GM23248 (cell line): Measurements from ENCODE around the gene ARGFX. TPM values are rescaled to one million over a fixed set of nuclear protein-coding genes. Genes with fewer than 3 reads are reported as not detected.

Experiments used
- DNase-seq: peaks from one replicate; pipeline ENCODE4 v3.0.0-alpha.2; 2015
- H2AFZ ChIP-seq: fragments of 200-600 bp; sonication (generic); 2 replicates; pipeline ENCODE4 v1.6.1; 2016; ENCODE audit warnings: antibody characterized with exemption
- H3F3A ChIP-seq: fragments of 200-600 bp; sonication (generic); 2 replicates; pipeline ENCODE4 v1.6.1; 2016; ENCODE audit warnings: mild to moderate bottlenecking, antibody characterized with exemption, mixed run types; ENCODE audit not compliant: insufficient read depth
- H3K27ac ChIP-seq: fragments of 200-600 bp; sonication (generic); 2 replicates; pipeline ENCODE4 v1.5.1; 2016; ENCODE audit warnings: mild to moderate bottlenecking
- H3K27me3 ChIP-seq: fragments of 200-600 bp; sonication (generic); replicated peaks from 2 replicates; pipeline ENCODE4 v1.6.1; 2016; ENCODE audit warnings: mild to moderate bottlenecking; ENCODE audit not compliant: insufficient read depth
- H3K36me3 ChIP-seq: fragments of 200-600 bp; sonication (generic); 2 replicates; pipeline ENCODE4 v1.6.1; 2016; ENCODE audit warnings: low read depth, mild to moderate bottlenecking
- H3K4me1 ChIP-seq: fragments of 200-600 bp; sonication (generic); 2 replicates; pipeline ENCODE4 v1.6.1; 2016; ENCODE audit warnings: mild to moderate bottlenecking; ENCODE audit not compliant: insufficient read depth
- H3K4me2 ChIP-seq: fragments of 200-600 bp; sonication (generic); one replicate; pipeline ENCODE4 v1.6.1; 2016; ENCODE audit warnings: mild to moderate bottlenecking; ENCODE audit not compliant: unreplicated experiment
- H3K4me3 ChIP-seq: fragments of 200-600 bp; sonication (generic); 2 replicates; pipeline ENCODE4 v1.5.1; 2016; ENCODE audit warnings: mild to moderate bottlenecking
- H3K79me2 ChIP-seq: fragments of 200-600 bp; sonication (generic); 2 replicates; pipeline ENCODE4 v1.6.1; 2016; ENCODE audit warnings: mild to moderate bottlenecking; ENCODE audit not compliant: insufficient read depth
- H3K9ac ChIP-seq: fragments of 200-600 bp; sonication (generic); 2 replicates; pipeline ENCODE4 v1.6.1; 2016; ENCODE audit warnings: mild to moderate bottlenecking
- H3K9me2 ChIP-seq: fragments of 200-600 bp; sonication (generic); 2 replicates; pipeline ENCODE4 v1.6.1; 2016; ENCODE audit warnings: mixed run types, mild to moderate bottlenecking, moderate library complexity; ENCODE audit not compliant: insufficient read depth
- H3K9me3 ChIP-seq: fragments of 200-600 bp; sonication (generic); one replicate; pipeline ENCODE4 v1.6.1; 2017; ENCODE audit warnings: low read depth
- H4K20me1 ChIP-seq: fragments of 200-600 bp; sonication (generic); 2 replicates; pipeline ENCODE4 v1.6.0; 2016; ENCODE audit not compliant: insufficient read depth
- EZH2 ChIP-seq: fragments of 200-600 bp; sonication (generic); IDR thresholded peaks from 2 replicates; pipeline ENCODE4 v1.6.1; 2018; ENCODE audit warnings: antibody characterized with exemption, mild to moderate bottlenecking; ENCODE audit not compliant: insufficient read depth, poor library complexity, severe bottlenecking
- EZH2phosphoT487 ChIP-seq: fragments of 200-600 bp; sonication (generic); IDR thresholded peaks from 2 replicates; pipeline ENCODE4 v1.6.1; 2018; ENCODE audit warnings: antibody characterized with exemption, moderate library complexity, mild to moderate bottlenecking, low read depth; ENCODE audit not compliant: insufficient read depth
- WGBS, 2 experiments: methylation state at CpG; one replicate each; pipeline ENCODE4 v1.1.6; 2015 to 2017; ENCODE audit warnings: low lambda C conversion rate in 2 of 2, low coverage in 1 of 2; ENCODE audit errors: missing lambda C conversion rate in 2 of 2; 5-methylcytosine and 5-hydroxymethylcytosine counted together
- in situ Hi-C: fragments of 300-500 bp; cut with MboI; formaldehyde crosslinking; loops from 2 replicates; pipeline ENCODE4 v1.15.0; 2020
- polyA plus RNA-seq: library from polyadenylated mRNA; unstranded; fragments of >200 nt; fragmentation: Nextera tagmentation; extraction: Ambion mirVana; gene quantifications from 2 replicates; pipeline ENCODE4 v1.2.1, GENCODE V29; 2016
- total RNA-seq: library from RNA; depleted of rRNA; stranded (reverse); fragments of >200 nt; shearing (Covaris generic); gene quantifications from 2 replicates; pipeline ENCODE4 v1.2.3, GENCODE V29; 2014

Gene ARGFX
- total and polyA plus RNA-seq, 2 experiments from 2014 or later = not detected

- in situ Hi-C loops = no loop called here
Measured at GRCh38 chr3:121531269-121531668, 36.5 kb upstream of the ARGFX start.

GRCh38 chr3:121542924-121543323, 24.8 kb upstream of the ARGFX start:
- no peaks in the 10 kb centered on the region for H3K9me3 ChIP-seq
- H3K4me2 ChIP-seq = no peak overlapping the region
- H3K27ac ChIP-seq = no peak overlapping the region
- in situ Hi-C loops = no loop called here
- peaks cover 27% of the 10 kb centered on the region for H3K79me2 ChIP-seq
- no peak overlapping the region for H3K9ac ChIP-seq
- no peaks in the 10 kb centered on the region for H3K36me3 ChIP-seq
- no peak overlapping the region for H3K4me3 ChIP-seq
- H3K27me3 ChIP-seq = no peaks in the 10 kb centered on the region
- no peaks in the 10 kb centered on the region; the same call in 1 of the 2 replicates for H3F3A ChIP-seq
- no peaks in the 10 kb centered on the region for H3K9me2 ChIP-seq
- no peaks in the 10 kb centered on the region for H4K20me1 ChIP-seq
- H3K4me1 ChIP-seq = peaks cover 6% of the 10 kb centered on the region; the same call in 1 of the 2 replicates
- TF ChIP-seq EZH2phosphoT487 = no peak
- TF ChIP-seq EZH2 = no peak
- no peak overlapping the region for H2AFZ ChIP-seq
- DNase-seq = peak; percentile 9

More at GRCh38 chr3:121531269-121531668, 36.5 kb upstream of the ARGFX start:
- Histone ChIP-seq H3K4me1 (no peaks in the 10 kb centered on the region), H3K36me3 (no peaks in the 10 kb centered on the region), H3K9me2 (no peaks in the 10 kb centered on the region), H3K27ac (no peak overlapping the region), H4K20me1 (no peaks in the 10 kb centered on the region), H3K4me3 (no peak overlapping the region), H3K9me3 (no peaks in the 10 kb centered on the region), H3K79me2 (no peaks in the 10 kb centered on the region), H3F3A (no peaks in the 10 kb centered on the region), H3K4me2 (no peak overlapping the region), H2AFZ (peak overlapping the region; percentile 38), H3K9ac (no peak overlapping the region), H3K27me3 (no peaks in the 10 kb centered on the region)
- DNase-seq = no peak
- no peak for TF ChIP-seq EZH2phosphoT487
- no peak for TF ChIP-seq EZH2

GRCh38 chr3:121545049-121545573, 22.6 kb upstream of the ARGFX start:
- WGBS, 2 experiments = 1 to 2% methylated on average over 18 of the region's 18 CpGs
- peak overlapping the region; percentile 18 for H3K27ac ChIP-seq

GRCh38 chr3:121545574-121546455, 21.9 kb upstream of the ARGFX start, which contains the start of gene POLQ:
Gene POLQ, minus strand, starts transcription at chr3:121545988. Its CDS starts 111 bp downstream, at chr3:121545877.
- Histone ChIP-seq H3K9ac (peak within 1 kb of the TSS; percentile 77), H3K4me3 (peak within 1 kb of the TSS; percentile 91), H3K9me2 (no peaks in the 10 kb centered on the region), H4K20me1 (no peaks in the 10 kb centered on the region), H3K79me2 (peaks cover 27% of the 10 kb centered on the region), H3K27me3 (no peaks in the 10 kb centered on the region), H3K9me3 (no peaks in the 10 kb centered on the region), H3K36me3 (no peaks in the 10 kb centered on the region), H3F3A (no peaks in the 10 kb centered on the region; the same call in 1 of the 2 replicates), H3K27ac (peak within 1 kb of the TSS; percentile 52), H2AFZ (peak within 1 kb of the TSS; percentile 100), H3K4me2 (peak within 1 kb of the TSS; percentile 99), H3K4me1 (peaks cover 6% of the 10 kb centered on the region; the same call in 1 of the 2 replicates)
- 1% methylated on average over 41 to 42 of the region's 42 CpGs for WGBS, 2 experiments
- in situ Hi-C loops = no loop called here
- DNase-seq = peak; percentile 98
- TF ChIP-seq EZH2 (no peak), EZH2phosphoT487 (no peak)

More at GRCh38 chr3:121545049-121545573, 22.6 kb upstream of the ARGFX start:
- Histone ChIP-seq H3K4me1 (peaks cover 6% of the 10 kb centered on the region; the same call in 1 of the 2 replicates), H3K27me3 (no peaks in the 10 kb centered on the region), H2AFZ (peak overlapping the region; percentile 100), H3K79me2 (peaks cover 27% of the 10 kb centered on the region), H4K20me1 (no peaks in the 10 kb centered on the region), H3F3A (no peaks in the 10 kb centered on the region; the same call in 1 of the 2 replicates), H3K9me3 (no peaks in the 10 kb centered on the region), H3K4me3 (peak overlapping the region; percentile 91), H3K9me2 (no peaks in the 10 kb centered on the region), H3K9ac (peak overlapping the region; percentile 77), H3K4me2 (peak overlapping the region; percentile 99), H3K36me3 (no peaks in the 10 kb centered on the region)
- TF ChIP-seq EZH2phosphoT487 (no peak), EZH2 (no peak)
- in situ Hi-C loops = no loop called here
- DNase-seq = peak; percentile 49
